DND-41 (cell line): ENCODE results near the gene HMX1.

Experiments used
- CTCF ChIP-seq: IDR thresholded peaks from 2 replicates; pipeline ENCODE4 v1.5.1; 2012; ENCODE audit warnings: borderline replicate concordance, low read length, moderate library complexity, mild to moderate bottlenecking; ENCODE audit not compliant: poor library complexity, severe bottlenecking; ENCODE audit errors: extremely low read depth
- EZH2 ChIP-seq: IDR thresholded peaks from 3 replicates; pipeline ENCODE4 v1.6.1; 2012; ENCODE audit warnings: borderline replicate concordance, low read depth, mild to moderate bottlenecking, moderate library complexity, low read length, inconsistent platforms; ENCODE audit not compliant: severe bottlenecking

GRCh38 chr4:8879574-8879973 lies 7.9 kb upstream of the HMX1 start:
- TF ChIP-seq CTCF (no peak), EZH2 (no peak)
